PFSK-1 (cell line): ENCODE measurements around the gene MESD.

Experiments
- POLR2AphosphoS5 ChIP-seq: IDR thresholded peaks from 2 replicates; pipeline ENCODE4 v1.6.1; 2012; ENCODE audit warnings: low read depth, mild to moderate bottlenecking, control low read depth, low read length, moderate library complexity
- REST ChIP-seq, 2 experiments: IDR thresholded peaks; 2 replicates each; pipeline versions ENCODE4 v1.6.1 to v1.8.0; 2011 to 2012; ENCODE audit warnings: low read depth in 2 of 2, low read length in 2 of 2, control low read depth in 1 of 2, inconsistent platforms in 1 of 2, mild to moderate bottlenecking in 1 of 2, moderate library complexity in 1 of 2; ENCODE audit not compliant: insufficient read depth in 1 of 2

- TF ChIP-seq POLR2AphosphoS5 (no peak), REST (IDR thresholded peaks at IDR 0.05; ENCODE audit: insufficient read depth in 1 of 2, low read depth in 2 of 2, low read length in 2 of 2) (no peak)
Observed at GRCh38 chr15:80988148-80988796, 1.3 kb downstream of the MESD start.
